Measurements from ENCODE around the gene ARPC1A.

Gene ARPC1A

DNA sequence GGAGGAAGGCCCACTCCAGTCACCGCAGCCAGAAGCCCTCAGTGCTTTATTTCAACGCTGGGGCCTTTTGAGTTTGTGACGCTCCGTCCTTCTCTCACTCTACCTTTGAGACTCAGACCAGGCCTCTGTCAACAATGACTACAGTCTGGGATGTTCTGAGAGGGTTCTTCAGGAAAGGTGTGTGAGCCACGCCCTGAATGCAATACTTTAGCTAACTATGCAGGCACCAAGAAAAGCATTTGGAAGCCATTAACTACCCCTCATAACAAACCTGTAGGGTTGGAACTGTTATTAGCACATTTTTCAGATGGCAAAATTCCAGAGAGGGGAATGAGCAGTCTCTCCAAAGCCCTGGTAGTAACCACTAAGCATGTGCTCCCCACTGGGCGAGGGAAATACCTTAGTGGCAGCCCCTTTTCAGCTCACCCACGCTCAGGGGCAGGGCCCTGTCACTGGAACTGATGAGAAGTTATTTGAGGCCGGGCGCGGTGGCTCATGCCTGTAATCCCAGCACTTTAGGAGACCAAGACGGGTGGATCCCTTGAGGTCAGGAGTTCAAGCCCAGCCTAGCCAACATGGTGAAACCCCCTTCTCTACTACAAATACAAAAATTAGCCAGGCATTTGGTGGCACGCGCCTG is 43.2 kb downstream of the ARPC1A start:
- Mint-ChIP-seq H3K4me1 (peaks cover 62% of the 10 kb centered on the region), H3K9me3 (no peaks in the 10 kb centered on the region), H3K27me3 (ENCODE audit: low read depth, poor library complexity) (peaks cover 6% of the 10 kb centered on the region), H3K27ac (peak overlapping the region; percentile 97), H3K36me3 (ENCODE audit: low read depth) (peaks cover 35% of the 10 kb centered on the region), H3K4me3 (no peak overlapping the region)
- TF ChIP-seq, protein P1, sequence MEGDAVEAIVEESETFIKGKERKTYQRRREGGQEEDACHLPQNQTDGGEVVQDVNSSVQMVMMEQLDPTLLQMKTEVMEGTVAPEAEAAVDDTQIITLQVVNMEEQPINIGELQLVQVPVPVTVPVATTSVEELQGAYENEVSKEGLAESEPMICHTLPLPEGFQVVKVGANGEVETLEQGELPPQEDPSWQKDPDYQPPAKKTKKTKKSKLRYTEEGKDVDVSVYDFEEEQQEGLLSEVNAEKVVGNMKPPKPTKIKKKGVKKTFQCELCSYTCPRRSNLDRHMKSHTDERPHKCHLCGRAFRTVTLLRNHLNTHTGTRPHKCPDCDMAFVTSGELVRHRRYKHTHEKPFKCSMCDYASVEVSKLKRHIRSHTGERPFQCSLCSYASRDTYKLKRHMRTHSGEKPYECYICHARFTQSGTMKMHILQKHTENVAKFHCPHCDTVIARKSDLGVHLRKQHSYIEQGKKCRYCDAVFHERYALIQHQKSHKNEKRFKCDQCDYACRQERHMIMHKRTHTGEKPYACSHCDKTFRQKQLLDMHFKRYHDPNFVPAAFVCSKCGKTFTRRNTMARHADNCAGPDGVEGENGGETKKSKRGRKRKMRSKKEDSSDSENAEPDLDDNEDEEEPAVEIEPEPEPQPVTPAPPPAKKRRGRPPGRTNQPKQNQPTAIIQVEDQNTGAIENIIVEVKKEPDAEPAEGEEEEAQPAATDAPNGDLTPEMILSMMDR (IDR thresholded peaks at IDR 0.05): no peak
- DNase-seq: no peak

DNA sequence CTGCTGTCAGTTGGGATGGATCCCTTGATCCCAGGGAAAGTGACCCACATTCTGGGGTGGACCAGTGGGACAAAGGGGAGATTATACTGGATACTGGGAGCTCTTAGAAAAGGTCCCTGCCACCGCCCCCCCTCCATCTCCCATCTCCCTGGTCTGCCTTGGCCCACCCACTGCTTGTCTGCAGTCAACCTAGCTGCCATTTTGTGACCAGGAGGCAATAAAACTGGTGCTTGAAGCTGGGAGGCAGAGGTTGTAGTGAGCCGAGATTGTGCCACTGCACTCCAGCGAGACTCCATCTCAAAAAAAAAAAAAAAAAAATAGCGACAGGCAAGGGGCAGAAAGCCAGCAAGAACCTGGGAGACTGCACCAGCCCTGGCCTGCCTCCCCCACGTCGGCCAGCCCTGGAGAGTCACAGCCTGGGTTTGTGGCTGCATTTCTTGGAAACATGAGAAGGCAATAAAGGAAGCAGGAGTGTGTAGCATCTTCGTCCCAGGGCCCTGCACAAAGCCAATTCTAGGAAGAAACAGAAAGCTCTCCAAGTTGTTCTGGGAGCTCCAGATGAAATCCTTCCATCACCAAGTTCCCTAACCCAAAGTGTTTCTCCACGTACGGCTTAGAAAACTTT is 44.2 kb downstream of the ARPC1A start:
- H3K36me3 Mint-ChIP-seq (ENCODE audit: low read depth): peaks cover 28% of the 10 kb centered on the region
- H3K4me1 Mint-ChIP-seq: peaks cover 63% of the 10 kb centered on the region
- no peaks in the 10 kb centered on the region for H3K9me3 Mint-ChIP-seq
- peak overlapping the region; percentile 97 for H3K27ac Mint-ChIP-seq
- TF ChIP-seq, protein P1 (IDR thresholded peaks at IDR 0.05): no peak
- peak overlapping the region; percentile 59 for H3K4me3 Mint-ChIP-seq
- DNase-seq: peak; percentile 60
- peaks cover 6% of the 10 kb centered on the region for H3K27me3 Mint-ChIP-seq (ENCODE audit: low read depth, poor library complexity)

DNA sequence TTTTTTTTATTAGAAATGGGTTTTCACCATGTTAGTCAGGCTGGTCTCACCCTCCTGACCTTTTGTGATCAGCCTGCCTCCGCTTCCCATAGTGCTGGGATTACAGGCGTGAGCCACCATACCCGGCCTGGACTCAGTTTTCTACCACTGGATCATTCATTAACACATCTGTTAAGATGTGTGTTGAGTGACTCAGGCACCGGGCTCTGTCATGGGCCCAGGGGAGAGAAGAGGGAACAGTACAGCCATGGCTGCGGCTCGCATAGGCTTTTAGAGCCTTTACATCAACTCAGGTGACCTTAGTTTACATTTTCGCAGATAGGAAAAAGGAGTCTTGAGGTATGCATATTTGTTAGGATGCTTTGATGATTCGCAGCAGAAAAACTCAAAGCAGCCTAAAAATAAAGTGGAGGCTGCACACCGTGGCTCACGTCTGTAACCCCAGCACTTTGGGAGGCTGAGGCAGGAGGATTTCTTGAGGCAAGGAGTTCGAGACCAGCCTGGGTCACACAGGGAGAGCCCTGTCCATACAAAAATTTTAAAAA is 45.8 kb downstream of the ARPC1A start:
- TF ChIP-seq, protein P1 (IDR thresholded peaks at IDR 0.05): no peak
- H3K27me3 Mint-ChIP-seq (ENCODE audit: low read depth, poor library complexity): peaks cover 6% of the 10 kb centered on the region
- no peak for DNase-seq
- H3K4me3 Mint-ChIP-seq: no peak overlapping the region
- no peak overlapping the region for H3K27ac Mint-ChIP-seq
- H3K36me3 Mint-ChIP-seq (ENCODE audit: low read depth): peaks cover 16% of the 10 kb centered on the region
- no peaks in the 10 kb centered on the region for H3K9me3 Mint-ChIP-seq
- H3K4me1 Mint-ChIP-seq: peaks cover 54% of the 10 kb centered on the region

DNA sequence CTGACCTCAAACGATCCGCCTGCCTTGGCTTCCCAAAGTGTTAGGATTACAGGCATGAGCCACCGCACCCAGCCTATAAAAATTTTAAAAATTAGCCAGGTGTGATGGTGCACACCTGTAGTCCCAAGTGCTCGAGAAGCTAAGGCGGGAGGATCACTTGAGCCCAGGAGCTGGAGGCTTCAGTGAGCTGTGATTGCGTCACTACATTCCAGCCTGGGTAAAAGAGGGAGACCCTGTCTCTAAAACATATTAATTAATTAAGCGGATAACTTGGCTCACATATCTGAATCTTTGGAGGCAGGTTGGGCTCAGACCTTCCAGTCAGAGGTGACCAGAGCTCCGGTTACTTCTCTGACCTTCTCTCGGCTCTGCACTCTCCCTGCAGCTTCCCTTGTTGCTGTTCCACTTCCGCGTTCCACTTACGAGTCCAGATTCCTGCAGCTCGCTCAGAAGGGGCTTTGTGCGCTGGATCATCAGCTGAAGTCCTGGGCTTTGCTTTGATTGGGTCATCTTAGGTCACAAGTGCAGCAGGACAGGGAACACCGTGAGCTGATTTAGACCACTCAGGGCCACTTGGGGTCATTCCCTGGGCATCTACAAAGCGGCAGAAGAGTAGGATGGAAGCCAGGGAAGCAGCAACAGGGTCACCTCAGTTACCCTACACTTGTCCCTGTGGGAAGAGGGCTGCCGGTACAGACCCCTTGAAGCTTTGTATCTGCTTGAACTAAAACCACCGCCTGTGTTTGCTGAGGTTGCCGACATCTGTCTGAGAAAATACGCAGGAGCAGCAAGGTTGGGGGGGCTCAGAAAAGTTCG is 46.8 kb downstream of the ARPC1A start:
- Mint-ChIP-seq H3K4me3 (peak overlapping the region; percentile 79), H3K9me3 (no peaks in the 10 kb centered on the region), H3K27me3 (ENCODE audit: low read depth, poor library complexity) (peaks cover 6% of the 10 kb centered on the region), H3K27ac (peak overlapping the region; percentile 98), H3K36me3 (ENCODE audit: low read depth) (peaks cover 6% of the 10 kb centered on the region), H3K4me1 (peaks cover 47% of the 10 kb centered on the region)
- peak; percentile 42 for DNase-seq
- TF ChIP-seq, protein P1 (IDR thresholded peaks at IDR 0.05): no peak

DNA sequence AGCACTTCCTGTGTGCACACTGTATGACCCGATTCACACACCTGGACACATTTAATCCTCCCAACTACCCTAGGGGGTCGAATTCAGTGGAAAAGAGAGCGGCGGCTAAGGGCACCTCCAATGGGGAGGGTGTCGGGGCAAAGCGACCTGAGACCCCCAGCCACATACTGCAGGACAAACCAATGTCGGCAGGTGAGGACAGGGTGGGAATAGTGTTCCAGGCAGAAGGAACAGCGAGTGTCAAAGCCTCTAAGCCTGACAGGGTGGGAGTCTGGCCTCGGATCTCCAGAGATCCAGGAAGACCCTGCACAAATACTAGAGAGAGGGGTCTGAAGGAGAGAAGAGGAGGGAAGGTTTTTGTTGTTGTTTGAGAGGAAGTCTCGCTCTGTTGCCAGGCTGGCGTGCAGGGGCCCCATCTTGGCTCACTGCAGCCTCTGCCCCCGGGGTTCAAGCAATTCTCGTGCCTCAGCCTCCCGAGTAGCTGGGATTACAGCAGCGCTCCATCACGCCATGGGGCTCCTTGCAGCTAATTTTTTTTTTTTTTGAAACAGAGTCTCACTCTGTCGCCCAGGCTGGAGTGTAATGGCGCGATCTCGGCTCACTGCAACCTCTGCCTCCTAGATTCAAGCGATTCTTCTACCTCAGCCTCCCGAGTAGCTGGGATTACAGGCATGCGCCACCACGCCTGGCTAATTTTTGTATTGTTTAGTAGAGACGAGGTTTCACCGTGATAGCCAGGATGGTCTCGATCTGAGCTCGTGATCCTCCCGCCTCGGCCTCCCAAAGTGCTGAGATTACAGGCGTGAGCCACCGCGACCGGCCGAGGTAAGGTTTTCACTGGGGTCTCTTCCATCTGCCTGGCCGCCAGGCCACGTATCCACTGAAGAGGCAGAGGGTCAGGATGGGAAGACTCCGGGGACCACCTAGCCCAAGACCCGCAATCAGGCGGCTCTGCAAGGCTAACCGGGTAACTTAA is 47.7 kb downstream of the ARPC1A start:
- H3K4me3 Mint-ChIP-seq: peak overlapping the region; percentile 79
- H3K9me3 Mint-ChIP-seq: no peaks in the 10 kb centered on the region
- H3K27me3 Mint-ChIP-seq (ENCODE audit: low read depth, poor library complexity): peaks cover 6% of the 10 kb centered on the region
- peaks cover 13% of the 10 kb centered on the region for H3K36me3 Mint-ChIP-seq (ENCODE audit: low read depth)
- TF ChIP-seq, protein P1 (IDR thresholded peaks at IDR 0.05): no peak
- H3K4me1 Mint-ChIP-seq: peaks cover 47% of the 10 kb centered on the region
- H3K27ac Mint-ChIP-seq: peak overlapping the region; percentile 98
- no peak for DNase-seq

All from nephron progenitor cell (in vitro differentiated cells).